NCI-H526 treated with DMSO at 0.1 percent for 48 hours (cell line): Measurements from ENCODE around the gene COL18A1.
"Not testable (repeated sequence)": the region's sequence is repeated elsewhere in the genome, so short reads cannot be mapped to it uniquely, and the experiment has no call there.

Experiments used
- DNase-seq: peaks from one replicate; lab custom pipeline; 2025; lab: John Stamatoyannopoulos, UW

Gene COL18A1

GRCh38 chr21:45561241-45561640 lies 156.3 kb downstream of the COL18A1 start:
- DNase-seq, result not testable (repeated sequence)

GRCh38 chr21:45562402-45562801 lies 157.4 kb downstream of the COL18A1 start:
- DNase-seq, result no peak

- no peak for DNase-seq
These were observed 158.0 kb downstream of the COL18A1 start for GRCh38 chr21:45562965-45563364.
